Gastroesophageal sphincter (tissue), 4 donors: ENCODE measurements around the gene NFKB1. TPM values are rescaled to one million over a fixed set of nuclear protein-coding genes. Genes with fewer than 3 reads are reported as not detected.

Experiments
- ATAC-seq: fragments of 150-250 bp; one replicate; pipeline ENCODE4 v1.9.1; 2016; ENCODE audit warnings: mild to moderate bottlenecking, moderate library complexity
- H3K27ac ChIP-seq, 4 donors: fragments of 200-600 bp; sonication (generic) in 3 of 4; 1 replicate in 3 of 4; 2 replicates in 1 of 4; pipeline ENCODE4 v1.5.1; 2016 to 2019
- H3K27me3 ChIP-seq: fragments of 200-600 bp; sonication (generic); one replicate; pipeline ENCODE4 v1.5.1; 2019
- H3K36me3 ChIP-seq, 2 donors: fragments of 200-600 bp; sonication (generic); one replicate each; pipeline ENCODE4 v1.5.1; 2019; ENCODE audit warnings: control low read depth in 1 of 2
- H3K4me1 ChIP-seq, 3 donors: fragments of 200-600 bp; sonication (generic); 1 replicate in 2 of 3; 2 replicates in 1 of 3; pipeline ENCODE4 v1.5.1; 2016 to 2019; ENCODE audit warnings: control low read depth in 2 of 3
- H3K4me3 ChIP-seq, 2 donors: fragments of 200-600 bp; sonication (generic); one replicate each; pipeline ENCODE4 v1.5.1; 2019; ENCODE audit warnings: mild to moderate bottlenecking in 1 of 2, moderate library complexity in 1 of 2
- H3K9me3 ChIP-seq, 3 donors: fragments of 200-600 bp; sonication (generic); one replicate each; pipeline ENCODE4 v1.5.1; 2017 to 2019; ENCODE audit warnings: control low read depth in 2 of 3
- CTCF ChIP-seq, 4 experiments: fragments of 200-600 bp in 2 of 4; fragments of 450-650 bp in 2 of 4; sonication (generic) in 1 of 4; IDR thresholded peaks; one replicate each; pipeline ENCODE4 v1.5.1; 2017 to 2019; ENCODE audit warnings: antibody characterized with exemption in 4 of 4, mild to moderate bottlenecking in 2 of 4, moderate library complexity in 2 of 4
- EP300 ChIP-seq: sonication (generic); formaldehyde crosslinking; IDR thresholded peaks from one replicate; pipeline ENCODE4 v1.6.1; 2017; ENCODE audit warnings: antibody characterized with exemption, mild to moderate bottlenecking
- POLR2A ChIP-seq, 2 donors: fragments of 450-650 bp; IDR thresholded peaks; one replicate each; pipeline ENCODE4 v1.6.1; 2017; ENCODE audit warnings: antibody characterized with exemption in 2 of 2, mild to moderate bottlenecking in 2 of 2, moderate library complexity in 1 of 2
- POLR2AphosphoS5 ChIP-seq: sonication (generic); formaldehyde crosslinking; IDR thresholded peaks from one replicate; pipeline ENCODE4 v1.6.1; 2017; ENCODE audit warnings: antibody characterized with exemption
- WGBS, 2 donors: methylation state at CpG; one replicate each; pipeline ENCODE4 v1.1.5; 2018; ENCODE audit warnings: low coverage in 1 of 2; 5-methylcytosine and 5-hydroxymethylcytosine counted together
- total RNA-seq, 4 donors: library from RNA; depleted of rRNA; stranded (reverse); fragments of >200 nt; gene quantifications; one replicate each; pipeline ENCODE4 v1.1.0, GENCODE V29; 2016

NFKB1 gene
- total RNA-seq, 4 donors from 2014 or later, result 27.6 to 50.1 (median 43.8) TPM

- Histone ChIP-seq H3K27ac (no peak overlapping the region), H3K4me3 (no peak overlapping the region), H3K36me3 (peaks cover 0 to 85% of the 10 kb centered on the region in 2 donors), H3K27me3 (no peaks in the 10 kb centered on the region), H3K9me3 (no peaks in the 10 kb centered on the region), H3K4me1 (no peaks in the 10 kb centered on the region)
- TF ChIP-seq POLR2AphosphoS5 (no peak), EP300 (no peak), CTCF (IDR thresholded peaks at IDR 0.05) (no peak), POLR2A (IDR thresholded peaks at IDR 0.05) (no peak)
- ATAC-seq, result no peak
- 88 to 90% methylated on average over 2 of the region's 2 CpGs for WGBS, 2 donors
These were observed 78.8 kb downstream of the NFKB1 start for GRCh38 chr4:102579794-102580462.

- no peaks in the 10 kb centered on the region for H3K4me1 ChIP-seq
- 13 to 67% methylated on average over 1 of the region's 1 CpG for WGBS, 2 donors
- no peak overlapping the region for H3K4me3 ChIP-seq
- no peaks in the 10 kb centered on the region for H3K27me3 ChIP-seq
- H3K27ac ChIP-seq, result no peak overlapping the region
- no peak for ATAC-seq
- TF ChIP-seq CTCF (IDR thresholded peaks at IDR 0.05) (no peak), EP300 (no peak), POLR2AphosphoS5 (no peak), POLR2A (IDR thresholded peaks at IDR 0.05) (no peak)
- H3K36me3 ChIP-seq, result peaks cover 0 to 90% of the 10 kb centered on the region in 2 donors
- H3K9me3 ChIP-seq, result no peaks in the 10 kb centered on the region
These were observed 79.3 kb downstream of the NFKB1 start for GRCh38 chr4:102580463-102580842.

DNA sequence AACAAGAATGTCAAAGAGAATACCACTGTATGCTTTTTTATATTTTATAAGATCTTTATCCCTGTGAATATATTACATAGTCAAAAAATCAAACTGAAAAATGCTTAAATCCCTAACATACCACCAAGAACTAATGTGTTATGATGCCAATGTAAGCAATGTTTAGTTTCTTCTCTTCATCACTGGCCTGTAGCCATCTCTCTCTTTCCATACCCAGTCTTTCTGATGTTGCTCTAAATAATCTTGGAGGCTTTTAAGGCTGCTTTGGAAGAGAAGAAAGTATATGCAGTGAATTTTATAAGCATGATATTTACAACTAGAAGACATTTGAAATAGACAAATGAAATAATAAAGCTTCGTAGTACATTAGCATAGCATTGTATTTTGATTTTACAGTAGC lies 82.9 kb downstream of the NFKB1 start:
- no peaks in the 10 kb centered on the region for H3K4me1 ChIP-seq
- TF ChIP-seq CTCF (IDR thresholded peaks at IDR 0.05) (no peak), EP300 (no peak), POLR2AphosphoS5 (no peak), POLR2A (IDR thresholded peaks at IDR 0.05) (no peak)
- ATAC-seq, result no peak
- no peaks in the 10 kb centered on the region for H3K9me3 ChIP-seq
- 71 to 88% methylated on average over 1 of the region's 1 CpG for WGBS, 2 donors
- H3K27ac ChIP-seq, result no peak overlapping the region
- peaks cover 0 to 100% of the 10 kb centered on the region in 2 donors for H3K36me3 ChIP-seq
- H3K4me3 ChIP-seq, result no peak overlapping the region
- H3K27me3 ChIP-seq, result no peaks in the 10 kb centered on the region

- no peak for TF ChIP-seq EP300
- Histone ChIP-seq H3K9me3 (no peaks in the 10 kb centered on the region), H3K36me3 (peaks cover 0 to 96% of the 10 kb centered on the region in 2 donors), H3K4me3 (no peak overlapping the region), H3K27ac (no peak overlapping the region), H3K27me3 (no peaks in the 10 kb centered on the region), H3K4me1 (no peaks in the 10 kb centered on the region)
- no peak for ATAC-seq
- WGBS, 2 donors, result 95 to 98% methylated on average over 2 of the region's 2 CpGs
These were observed 84.2 kb downstream of the NFKB1 start for GRCh38 chr4:102585329-102585728.

DNA sequence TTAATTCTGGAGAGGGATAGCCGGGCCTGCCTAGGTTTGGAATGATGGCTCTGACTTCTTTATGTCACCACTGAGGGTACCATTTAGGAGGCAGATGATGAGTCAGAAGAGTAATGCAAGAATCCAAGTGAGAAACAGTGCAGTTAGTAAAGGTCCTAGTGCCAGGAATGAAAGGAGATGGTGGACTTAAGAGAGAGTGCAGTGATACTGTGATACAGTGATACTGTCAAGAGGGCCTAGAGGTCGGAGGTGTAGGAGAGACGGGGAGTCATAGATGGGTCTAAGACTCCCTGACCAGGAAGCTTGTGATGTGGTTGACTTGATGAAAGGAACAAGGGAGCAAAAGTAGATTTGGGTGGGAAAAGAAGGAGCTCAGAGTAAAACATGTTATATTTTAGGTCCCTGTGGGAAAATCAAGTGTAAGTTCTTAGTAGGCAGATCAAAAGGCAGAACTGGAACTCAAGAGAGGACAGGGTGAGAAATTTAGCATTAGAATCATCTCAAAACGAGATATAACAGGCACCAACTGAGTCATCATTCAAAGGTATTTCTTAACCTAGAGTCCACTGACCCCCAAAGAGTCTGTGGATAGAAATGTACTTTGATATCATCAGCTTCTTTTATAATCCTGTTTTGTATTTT lies 85.0 kb downstream of the NFKB1 start:
- TF ChIP-seq POLR2AphosphoS5, result no peak
- TF ChIP-seq CTCF (IDR thresholded peaks at IDR 0.05), result no peak
- no peak for TF ChIP-seq POLR2A (IDR thresholded peaks at IDR 0.05)
- TF ChIP-seq EP300, result no peak
- H3K9me3 ChIP-seq, result no peaks in the 10 kb centered on the region
- ATAC-seq, result no peak
- no peaks in the 10 kb centered on the region for H3K27me3 ChIP-seq
- H3K4me3 ChIP-seq, result no peak overlapping the region
- H3K36me3 ChIP-seq, result peaks cover 0 to 96% of the 10 kb centered on the region in 2 donors
- 91 to 92% methylated on average over 2 to 4 of the region's 4 CpGs for WGBS, 2 donors
- no peaks in the 10 kb centered on the region for H3K4me1 ChIP-seq
- H3K27ac ChIP-seq, result no peak overlapping the region
